ENCODE results near the gene SEL1L. TPM values are rescaled to one million over a fixed set of nuclear protein-coding genes. Genes with fewer than 3 reads are reported as not detected.
"Not testable (repeated sequence)": the region's sequence is repeated elsewhere in the genome, so short reads cannot be mapped to it uniquely, and the experiment has no call there.

Gene SEL1L
- total RNA-seq, 1 experiment from 2014 or later, result 116 TPM

DNA sequence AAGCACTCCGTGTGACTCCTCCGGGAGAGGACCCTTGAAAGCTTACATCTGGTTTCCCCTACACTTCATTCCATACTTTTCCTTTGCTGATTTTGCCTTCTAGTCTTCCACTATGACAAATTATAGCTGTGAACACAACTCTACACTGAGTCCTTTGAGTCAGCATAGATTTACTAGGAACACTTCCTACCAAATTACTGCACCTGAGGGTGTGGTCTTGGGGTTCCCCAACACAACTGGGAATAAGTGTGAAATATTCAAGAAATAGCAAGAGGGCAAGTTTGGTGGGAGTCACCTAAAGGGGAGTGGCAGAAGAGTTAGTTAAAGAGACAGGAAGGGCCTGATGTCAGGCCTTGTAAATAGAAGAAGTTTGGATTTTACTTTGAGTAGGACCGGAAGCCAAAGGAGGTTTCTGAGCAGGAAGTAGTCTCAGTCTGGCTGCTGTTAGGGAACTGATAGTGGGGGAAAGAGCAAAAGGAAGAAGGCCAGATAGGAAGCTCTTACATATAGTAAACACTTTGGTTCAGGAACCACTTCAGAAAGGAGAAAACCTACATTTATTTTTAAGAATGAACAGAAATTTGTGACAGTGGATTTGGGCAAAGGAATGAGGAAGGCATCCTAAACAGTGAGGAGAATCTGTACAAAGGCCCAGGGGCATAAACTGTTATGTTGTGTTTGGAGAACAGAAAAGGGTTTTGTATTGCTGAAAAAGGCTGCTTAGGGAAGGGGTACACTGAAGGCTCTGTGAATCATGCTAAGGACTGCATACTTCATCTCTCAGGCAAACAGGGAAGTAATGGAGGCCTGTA is 14.2 kb downstream of the SEL1L start:
- H3K36me3 ChIP-seq (ENCODE audit: control insufficient read depth, insufficient read depth, low read length), result peaks cover 1% of the 10 kb centered on the region; the same call in 1 of the 2 replicates
- CTCF ChIA-PET, result interaction anchor here (0.6 kb wide), 1 partner anchor 449 kb away, joined by 4 read pairs; no protein-coding TSS in a partner anchor

DNA sequence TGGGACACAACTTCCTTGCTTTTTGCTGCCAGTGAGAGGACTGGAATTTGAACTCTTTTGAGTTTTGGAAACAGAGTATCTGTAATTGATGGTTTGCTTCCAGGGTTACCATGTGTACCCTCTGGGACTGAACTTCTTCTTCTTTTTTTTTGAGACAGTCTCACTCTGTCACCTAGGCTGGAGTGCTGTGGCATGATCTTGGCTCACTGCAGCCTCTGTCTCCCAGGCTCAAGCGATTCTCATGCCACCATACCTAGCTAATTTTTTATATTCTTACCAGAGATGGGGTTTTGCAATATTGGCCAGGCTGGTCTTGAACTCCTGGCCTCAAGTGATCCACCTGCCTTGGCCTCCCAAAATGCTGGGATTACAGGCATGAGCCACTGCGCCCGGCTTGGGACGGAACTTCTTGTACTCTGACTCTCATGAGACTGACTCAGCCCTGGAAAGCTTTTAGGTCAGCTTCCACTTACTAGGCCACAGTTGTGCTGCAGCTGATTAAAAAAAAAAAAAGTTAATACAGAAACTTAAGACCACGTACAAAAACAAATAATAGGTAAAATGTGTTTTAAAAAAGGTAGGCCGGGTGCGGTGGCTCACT is 15.8 kb downstream of the SEL1L start:
- no peaks in the 10 kb centered on the region for H3K27me3 Mint-ChIP-seq (ENCODE audit: insufficient read depth, unreplicated experiment)
- CTCF ChIA-PET, result no interaction called here
- no peaks in the 10 kb centered on the region for H3K9me3 ChIP-seq
- peaks cover 26% of the 10 kb centered on the region for H3K4me1 Mint-ChIP-seq (ENCODE audit: low read depth, unreplicated experiment)
- no peak overlapping the region for H3K4me3 ChIP-seq (ENCODE audit: low read depth, low read length)
- H3K4me1 ChIP-seq, result peaks cover 34% of the 10 kb centered on the region
- no TSS peak for BruUV-seq (replicated peaks)
- no peaks in the 10 kb centered on the region for H3K9me3 Mint-ChIP-seq (ENCODE audit: unreplicated experiment)
- H3K4me3 Mint-ChIP-seq (ENCODE audit: unreplicated experiment), result peak overlapping the region; percentile 53
- no peaks in the 10 kb centered on the region for H3K27me3 ChIP-seq (replicated peaks; ENCODE audit: control insufficient read depth, insufficient read depth, low read length)
- TF ChIP-seq, protein P1, sequence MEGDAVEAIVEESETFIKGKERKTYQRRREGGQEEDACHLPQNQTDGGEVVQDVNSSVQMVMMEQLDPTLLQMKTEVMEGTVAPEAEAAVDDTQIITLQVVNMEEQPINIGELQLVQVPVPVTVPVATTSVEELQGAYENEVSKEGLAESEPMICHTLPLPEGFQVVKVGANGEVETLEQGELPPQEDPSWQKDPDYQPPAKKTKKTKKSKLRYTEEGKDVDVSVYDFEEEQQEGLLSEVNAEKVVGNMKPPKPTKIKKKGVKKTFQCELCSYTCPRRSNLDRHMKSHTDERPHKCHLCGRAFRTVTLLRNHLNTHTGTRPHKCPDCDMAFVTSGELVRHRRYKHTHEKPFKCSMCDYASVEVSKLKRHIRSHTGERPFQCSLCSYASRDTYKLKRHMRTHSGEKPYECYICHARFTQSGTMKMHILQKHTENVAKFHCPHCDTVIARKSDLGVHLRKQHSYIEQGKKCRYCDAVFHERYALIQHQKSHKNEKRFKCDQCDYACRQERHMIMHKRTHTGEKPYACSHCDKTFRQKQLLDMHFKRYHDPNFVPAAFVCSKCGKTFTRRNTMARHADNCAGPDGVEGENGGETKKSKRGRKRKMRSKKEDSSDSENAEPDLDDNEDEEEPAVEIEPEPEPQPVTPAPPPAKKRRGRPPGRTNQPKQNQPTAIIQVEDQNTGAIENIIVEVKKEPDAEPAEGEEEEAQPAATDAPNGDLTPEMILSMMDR (IDR thresholded peaks at IDR 0.05; ENCODE audit: insufficient read depth in 1 of 2, low read depth in 1 of 2, low read length in 1 of 2, severe bottlenecking in 1 of 2, unreplicated experiment in 1 of 2), result no peak
- peaks cover 1% of the 10 kb centered on the region; the same call in 1 of the 2 replicates for H3K36me3 ChIP-seq (ENCODE audit: control insufficient read depth, insufficient read depth, low read length)
- peak overlapping the region; percentile 82 for H3K27ac Mint-ChIP-seq (ENCODE audit: unreplicated experiment)
- POLR2A ChIA-PET, result interaction anchor here (0.7 to 1.4 kb wide), 3 partner anchors 9 to 299 kb away, joined by 3 to 5 read pairs (median 3); partner anchors contain the start of gene SEL1L
- peaks cover 53% of the 10 kb centered on the region for H3K36me3 Mint-ChIP-seq (ENCODE audit: insufficient read depth, unreplicated experiment)
- no peak for DNase-seq
- intact Hi-C loops (cut with micrococcal nuclease; ENCODE audit: unreplicated experiment), result loop anchor here (1.0 to 2.0 kb wide), 2 partner anchors 15 to 297 kb away; partner anchors contain the start of genes GTF2A1 and SEL1L

More for the DNA sequence above, 14.2 kb downstream of the SEL1L start:
- intact Hi-C loops (cut with micrococcal nuclease; ENCODE audit: unreplicated experiment), result no loop called here
- Histone ChIP-seq H3K4me3 (ENCODE audit: low read depth, low read length) (no peak overlapping the region), H3K9me3 (no peaks in the 10 kb centered on the region), H3K27me3 (replicated peaks; ENCODE audit: control insufficient read depth, insufficient read depth, low read length) (no peaks in the 10 kb centered on the region), H3K4me1 (peaks cover 43% of the 10 kb centered on the region)
- peak overlapping the region; percentile 21 for H3K27ac Mint-ChIP-seq (ENCODE audit: unreplicated experiment)
- BruUV-seq (replicated peaks), result no TSS peak
- no peaks in the 10 kb centered on the region for H3K9me3 Mint-ChIP-seq (ENCODE audit: unreplicated experiment)
- H3K4me3 Mint-ChIP-seq (ENCODE audit: unreplicated experiment), result no peak overlapping the region
- H3K4me1 Mint-ChIP-seq (ENCODE audit: low read depth, unreplicated experiment), result peaks cover 31% of the 10 kb centered on the region
- POLR2A ChIA-PET, result no interaction called here
- peaks cover 56% of the 10 kb centered on the region for H3K36me3 Mint-ChIP-seq (ENCODE audit: insufficient read depth, unreplicated experiment)
- no peaks in the 10 kb centered on the region for H3K27me3 Mint-ChIP-seq (ENCODE audit: insufficient read depth, unreplicated experiment)
- TF ChIP-seq, protein P1 (IDR thresholded peaks at IDR 0.05; ENCODE audit: insufficient read depth in 1 of 2, low read depth in 1 of 2, low read length in 1 of 2, severe bottlenecking in 1 of 2, unreplicated experiment in 1 of 2), result no peak
- DNase-seq, result no peak

- peak overlapping the region; percentile 53 for H3K4me3 Mint-ChIP-seq (ENCODE audit: unreplicated experiment)
- Histone ChIP-seq H3K9me3 (no peaks in the 10 kb centered on the region), H3K36me3 (ENCODE audit: control insufficient read depth, insufficient read depth, low read length) (peaks cover 1% of the 10 kb centered on the region; the same call in 1 of the 2 replicates), H3K4me1 (peaks cover 34% of the 10 kb centered on the region), H3K4me3 (ENCODE audit: low read depth, low read length) (no peak overlapping the region), H3K27me3 (replicated peaks; ENCODE audit: control insufficient read depth, insufficient read depth, low read length) (no peaks in the 10 kb centered on the region)
- peak overlapping the region; percentile 82 for H3K27ac Mint-ChIP-seq (ENCODE audit: unreplicated experiment)
- ChIA-PET CTCF (no interaction called here), POLR2A (interaction anchor here (0.7 to 1.4 kb wide), 3 partner anchors 9 to 298 kb away, joined by 3 to 5 read pairs (median 3); partner anchors contain the start of gene SEL1L)
- H3K36me3 Mint-ChIP-seq (ENCODE audit: insufficient read depth, unreplicated experiment), result peaks cover 48% of the 10 kb centered on the region
- BruUV-seq (replicated peaks), result no TSS peak
- TF ChIP-seq, protein P1 (IDR thresholded peaks at IDR 0.05; ENCODE audit: insufficient read depth in 1 of 2, low read depth in 1 of 2, low read length in 1 of 2, severe bottlenecking in 1 of 2, unreplicated experiment in 1 of 2), result no peak
- peak; percentile 66 to 77 for DNase-seq
- intact Hi-C loops (cut with micrococcal nuclease; ENCODE audit: unreplicated experiment), result loop anchor here (1.0 to 2.0 kb wide), 2 partner anchors 16 to 296 kb away; partner anchors contain the start of genes GTF2A1 and SEL1L
- peaks cover 26% of the 10 kb centered on the region for H3K4me1 Mint-ChIP-seq (ENCODE audit: low read depth, unreplicated experiment)
- H3K27me3 Mint-ChIP-seq (ENCODE audit: insufficient read depth, unreplicated experiment), result no peaks in the 10 kb centered on the region
- H3K9me3 Mint-ChIP-seq (ENCODE audit: unreplicated experiment), result no peaks in the 10 kb centered on the region
These were observed 16.5 kb downstream of the SEL1L start for GRCh38 chr14:81516986-81517797.

- DNase-seq; H3K36me3 ChIP-seq (ENCODE audit: control insufficient read depth, insufficient read depth, low read length); CTCF ChIA-PET; H3K27me3 Mint-ChIP-seq (ENCODE audit: insufficient read depth, unreplicated experiment); H3K4me3 Mint-ChIP-seq (ENCODE audit: unreplicated experiment); H3K9me3 ChIP-seq; BruUV-seq (replicated peaks); H3K9me3 Mint-ChIP-seq (ENCODE audit: unreplicated experiment); H3K4me3 ChIP-seq (ENCODE audit: low read depth, low read length); POLR2A ChIA-PET; H3K27me3 ChIP-seq (replicated peaks; ENCODE audit: control insufficient read depth, insufficient read depth, low read length): not testable (repeated sequence)
- H3K27ac Mint-ChIP-seq (ENCODE audit: unreplicated experiment), result peak overlapping the region; percentile 76
- peaks cover 47% of the 10 kb centered on the region for H3K4me1 ChIP-seq
- peaks cover 26% of the 10 kb centered on the region for H3K4me1 Mint-ChIP-seq (ENCODE audit: low read depth, unreplicated experiment)
- H3K36me3 Mint-ChIP-seq (ENCODE audit: insufficient read depth, unreplicated experiment), result peaks cover 41% of the 10 kb centered on the region
- intact Hi-C loops (cut with micrococcal nuclease; ENCODE audit: unreplicated experiment), result loop anchor here (2.0 kb wide), 1 partner anchor 295 kb away; the partner anchor contains the start of gene GTF2A1
These were observed 17.7 kb downstream of the SEL1L start for GRCh38 chr14:81515927-81516326.
